Breast epithelium (tissue), 3 donors: Measurements from ENCODE around the gene DHX40.

ENCODE experiments used
- POLR2A ChIP-seq: fragments of 450-650 bp; IDR thresholded peaks from one replicate; pipeline ENCODE4 v1.6.1; 2016; ENCODE audit warnings: antibody characterized with exemption, mild to moderate bottlenecking, moderate library complexity
- TF ChIP-seq, protein P1 (sequence below), 3 donors: fragments of 450-650 bp; IDR thresholded peaks; one replicate each; pipeline ENCODE4 v1.5.1; 2016 to 2017; ENCODE audit warnings: antibody characterized with exemption in 3 of 3, mild to moderate bottlenecking in 3 of 3, moderate library complexity in 3 of 3

DNA sequence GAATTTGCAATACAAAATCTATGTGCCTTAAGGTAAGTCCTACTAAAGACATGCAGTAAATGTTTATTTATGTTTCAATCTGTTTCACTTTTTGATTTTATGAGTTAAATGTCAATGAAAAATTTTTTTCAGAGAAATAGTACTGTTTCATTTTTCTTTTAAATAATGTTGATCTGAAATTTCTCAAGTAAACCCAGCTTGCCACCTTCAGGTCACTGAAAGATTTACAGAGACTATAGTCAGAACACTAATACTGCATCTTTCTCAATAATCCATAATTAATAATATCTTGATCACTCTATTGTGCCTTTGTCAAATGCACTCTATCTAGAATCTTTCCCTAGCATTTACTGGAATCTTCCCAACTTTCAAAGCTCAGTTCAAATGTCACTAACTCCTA lies 6.5 kb upstream of the DHX40 start:
- TF ChIP-seq, protein P1, sequence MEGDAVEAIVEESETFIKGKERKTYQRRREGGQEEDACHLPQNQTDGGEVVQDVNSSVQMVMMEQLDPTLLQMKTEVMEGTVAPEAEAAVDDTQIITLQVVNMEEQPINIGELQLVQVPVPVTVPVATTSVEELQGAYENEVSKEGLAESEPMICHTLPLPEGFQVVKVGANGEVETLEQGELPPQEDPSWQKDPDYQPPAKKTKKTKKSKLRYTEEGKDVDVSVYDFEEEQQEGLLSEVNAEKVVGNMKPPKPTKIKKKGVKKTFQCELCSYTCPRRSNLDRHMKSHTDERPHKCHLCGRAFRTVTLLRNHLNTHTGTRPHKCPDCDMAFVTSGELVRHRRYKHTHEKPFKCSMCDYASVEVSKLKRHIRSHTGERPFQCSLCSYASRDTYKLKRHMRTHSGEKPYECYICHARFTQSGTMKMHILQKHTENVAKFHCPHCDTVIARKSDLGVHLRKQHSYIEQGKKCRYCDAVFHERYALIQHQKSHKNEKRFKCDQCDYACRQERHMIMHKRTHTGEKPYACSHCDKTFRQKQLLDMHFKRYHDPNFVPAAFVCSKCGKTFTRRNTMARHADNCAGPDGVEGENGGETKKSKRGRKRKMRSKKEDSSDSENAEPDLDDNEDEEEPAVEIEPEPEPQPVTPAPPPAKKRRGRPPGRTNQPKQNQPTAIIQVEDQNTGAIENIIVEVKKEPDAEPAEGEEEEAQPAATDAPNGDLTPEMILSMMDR (IDR thresholded peaks at IDR 0.05): no peak
- no peak for TF ChIP-seq POLR2A
